Measurements from ENCODE around the gene STARD3.

Gene STARD3

DNA sequence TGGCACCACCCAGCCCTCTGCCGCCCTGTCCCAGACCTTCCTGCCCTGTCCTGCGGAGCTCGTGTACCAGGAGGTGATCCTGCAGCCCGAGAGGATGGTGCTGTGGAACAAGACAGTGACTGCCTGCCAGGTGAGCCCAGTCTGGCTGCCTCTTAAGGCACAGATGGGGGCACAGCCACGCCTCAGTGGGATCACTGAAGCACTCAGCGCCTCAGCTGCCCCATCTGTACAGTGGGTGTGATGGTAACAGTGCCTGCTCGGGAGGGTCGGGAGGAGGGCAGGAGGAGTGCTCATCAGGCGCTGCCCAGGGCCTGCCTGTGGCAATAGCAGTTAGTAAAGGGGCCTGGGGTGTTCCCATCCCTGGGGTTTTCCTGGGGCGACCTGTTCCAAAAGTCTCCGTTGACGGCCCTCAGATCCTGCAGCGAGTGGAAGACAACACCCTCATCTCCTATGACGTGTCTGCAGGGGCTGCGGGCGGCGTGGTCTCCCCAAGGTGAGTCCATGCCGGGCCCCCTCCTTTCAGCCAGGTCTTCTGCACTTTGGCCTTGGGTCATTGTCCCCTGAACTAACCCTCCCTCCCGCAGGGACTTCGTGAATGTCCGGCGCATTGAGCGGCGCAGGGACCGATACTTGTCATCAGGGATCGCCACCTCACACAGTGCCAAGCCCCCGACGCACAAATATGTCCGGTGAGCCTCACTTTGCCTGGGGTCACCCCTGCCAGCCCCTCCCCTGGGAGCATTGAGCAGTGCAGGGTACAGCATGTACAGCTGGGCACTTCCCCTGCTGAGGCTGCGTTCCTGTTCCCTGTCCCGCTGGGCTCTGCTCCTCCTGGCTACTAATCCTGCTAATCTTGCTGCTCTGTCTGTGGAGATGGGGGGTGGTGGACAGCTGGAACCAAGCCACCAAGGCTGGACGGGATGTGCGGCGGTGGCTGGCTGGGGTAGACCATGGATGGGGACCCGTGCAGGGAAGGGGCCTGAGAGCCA is 23.7 kb downstream of the STARD3 start:
- DNase-seq = peak; percentile 21

DNA sequence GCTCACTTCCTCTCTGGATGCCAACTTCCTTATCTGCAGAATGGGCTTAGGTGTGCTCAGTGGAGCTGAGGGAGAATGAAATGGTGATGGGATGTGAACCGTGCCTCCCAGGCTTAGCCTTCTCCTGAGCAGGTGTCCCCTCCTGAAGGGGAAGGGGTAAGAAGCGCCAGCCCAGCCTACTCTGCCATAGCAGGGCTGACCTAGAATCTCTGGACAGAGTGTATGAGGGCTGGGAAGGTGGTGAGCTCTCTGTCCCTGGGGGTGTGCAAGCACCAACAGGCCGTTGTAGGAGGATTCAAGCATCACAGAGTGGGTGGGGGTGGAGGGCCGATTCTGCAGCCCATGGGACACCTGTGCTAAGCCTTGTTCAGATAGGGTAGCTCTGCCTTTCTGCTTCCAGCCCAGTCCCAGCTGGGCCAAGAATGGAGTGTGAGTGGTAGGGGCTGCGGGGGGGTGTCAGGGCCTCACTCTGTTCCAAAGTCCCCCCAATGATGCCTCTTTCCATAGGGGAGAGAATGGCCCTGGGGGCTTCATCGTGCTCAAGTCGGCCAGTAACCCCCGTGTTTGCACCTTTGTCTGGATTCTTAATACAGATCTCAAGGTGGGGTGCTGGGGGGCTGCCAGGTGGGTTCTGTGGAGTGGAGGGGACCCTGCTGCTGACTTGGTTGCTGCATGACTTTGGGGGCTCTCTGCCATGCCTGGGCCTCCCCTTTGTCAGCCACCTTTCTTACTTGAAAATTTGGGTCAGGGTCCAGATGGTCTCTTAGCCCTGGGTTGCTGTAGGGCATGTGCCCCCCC is 25.0 kb downstream of the STARD3 start:
- DNase-seq = no peak

DNA sequence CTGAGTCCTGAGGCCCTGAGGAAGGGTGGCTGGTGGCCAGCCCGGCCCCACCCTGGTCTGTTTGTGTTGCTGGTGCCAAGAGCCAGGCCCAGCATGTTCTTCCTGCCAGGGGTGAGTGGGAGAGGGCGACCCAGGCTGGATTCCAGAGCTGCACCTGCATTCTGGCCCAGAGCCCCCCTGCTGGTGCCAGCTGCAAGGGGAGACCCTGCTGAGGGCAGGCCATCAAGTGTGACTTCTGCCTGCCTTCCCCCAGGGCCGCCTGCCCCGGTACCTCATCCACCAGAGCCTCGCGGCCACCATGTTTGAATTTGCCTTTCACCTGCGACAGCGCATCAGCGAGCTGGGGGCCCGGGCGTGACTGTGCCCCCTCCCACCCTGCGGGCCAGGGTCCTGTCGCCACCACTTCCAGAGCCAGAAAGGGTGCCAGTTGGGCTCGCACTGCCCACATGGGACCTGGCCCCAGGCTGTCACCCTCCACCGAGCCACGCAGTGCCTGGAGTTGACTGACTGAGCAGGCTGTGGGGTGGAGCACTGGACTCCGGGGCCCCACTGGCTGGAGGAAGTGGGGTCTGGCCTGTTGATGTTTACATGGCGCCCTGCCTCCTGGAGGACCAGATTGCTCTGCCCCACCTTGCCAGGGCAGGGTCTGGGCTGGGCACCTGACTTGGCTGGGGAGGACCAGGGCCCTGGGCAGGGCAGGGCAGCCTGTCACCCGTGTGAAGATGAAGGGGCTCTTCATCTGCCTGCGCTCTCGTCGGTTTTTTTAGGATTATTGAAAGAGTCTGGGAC is 25.8 kb downstream of the STARD3 start:
- no peak for DNase-seq

- no peak for DNase-seq
Observed at GRCh38 chr17:39663340-39663687, 26.4 kb downstream of the STARD3 start.

GRCh38 chr17:39663688-39664580 is 27.0 kb downstream of the STARD3 start:
- DNase-seq = no peak

DNA sequence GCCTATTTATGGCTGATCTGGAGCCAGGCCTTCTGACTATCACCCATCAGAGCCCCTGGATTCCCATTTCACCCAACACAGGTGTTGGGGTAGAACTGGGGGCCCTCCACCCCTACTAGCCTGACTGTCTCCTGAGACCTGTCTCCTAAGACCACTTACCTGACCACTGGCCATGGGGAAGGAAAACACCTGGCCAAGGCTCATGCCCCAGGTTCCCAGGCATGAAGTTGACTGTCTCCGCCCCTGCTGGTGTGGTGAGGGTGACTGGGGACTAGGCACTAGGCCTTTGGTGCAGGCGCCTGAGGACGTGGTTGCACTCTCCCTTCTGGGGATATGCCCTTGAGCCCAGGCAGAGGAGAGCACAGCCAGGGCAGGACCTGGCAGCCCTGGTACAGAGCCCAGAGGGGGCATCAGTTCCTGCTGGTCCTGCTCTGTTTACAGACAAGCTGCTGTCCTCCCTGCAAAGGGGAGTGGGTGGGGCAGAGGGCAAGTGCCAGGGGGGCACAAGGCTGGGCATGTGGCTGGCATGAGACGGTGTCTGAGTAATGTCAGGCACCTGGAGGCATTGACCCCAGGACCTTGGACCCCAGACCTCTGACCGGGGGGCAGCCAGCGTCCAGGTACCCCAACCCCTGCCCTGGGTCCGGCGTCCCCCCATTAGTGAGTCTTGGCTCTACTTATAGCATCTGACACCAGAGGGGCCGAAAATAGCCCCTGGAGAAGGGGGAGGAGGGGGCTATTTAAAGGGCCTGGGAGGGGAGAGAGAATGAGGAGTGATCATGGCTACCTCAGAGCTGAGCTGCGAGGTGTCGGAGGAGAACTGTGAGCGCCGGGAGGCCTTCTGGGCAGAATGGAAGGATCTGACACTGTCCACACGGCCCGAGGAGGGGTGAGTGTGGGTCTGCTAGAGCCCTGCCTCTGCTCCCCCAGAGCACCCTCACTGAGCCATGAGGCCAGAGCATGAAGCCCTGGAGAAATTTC is 27.9 kb downstream of the STARD3 start, which contains the start of gene TCAP:
TCAP (plus strand) TSS at position 769 of the 981 bp plus-strand sequence; CDS start at position 780, 11 bp downstream.
- no peak for DNase-seq

DNA sequence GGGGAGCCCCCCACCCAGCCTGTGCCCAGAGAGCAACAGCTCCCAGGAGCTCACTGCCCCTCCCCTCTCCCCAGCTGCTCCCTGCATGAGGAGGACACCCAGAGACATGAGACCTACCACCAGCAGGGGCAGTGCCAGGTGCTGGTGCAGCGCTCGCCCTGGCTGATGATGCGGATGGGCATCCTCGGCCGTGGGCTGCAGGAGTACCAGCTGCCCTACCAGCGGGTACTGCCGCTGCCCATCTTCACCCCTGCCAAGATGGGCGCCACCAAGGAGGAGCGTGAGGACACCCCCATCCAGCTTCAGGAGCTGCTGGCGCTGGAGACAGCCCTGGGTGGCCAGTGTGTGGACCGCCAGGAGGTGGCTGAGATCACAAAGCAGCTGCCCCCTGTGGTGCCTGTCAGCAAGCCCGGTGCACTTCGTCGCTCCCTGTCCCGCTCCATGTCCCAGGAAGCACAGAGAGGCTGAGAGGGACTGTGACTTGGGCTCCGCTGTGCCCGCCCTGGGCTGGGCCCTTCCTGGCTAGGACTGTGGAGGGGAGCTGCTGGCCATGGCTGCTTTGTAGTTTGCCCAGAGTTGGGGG is 28.8 kb downstream of the STARD3 start:
- no peak for DNase-seq

DNA sequence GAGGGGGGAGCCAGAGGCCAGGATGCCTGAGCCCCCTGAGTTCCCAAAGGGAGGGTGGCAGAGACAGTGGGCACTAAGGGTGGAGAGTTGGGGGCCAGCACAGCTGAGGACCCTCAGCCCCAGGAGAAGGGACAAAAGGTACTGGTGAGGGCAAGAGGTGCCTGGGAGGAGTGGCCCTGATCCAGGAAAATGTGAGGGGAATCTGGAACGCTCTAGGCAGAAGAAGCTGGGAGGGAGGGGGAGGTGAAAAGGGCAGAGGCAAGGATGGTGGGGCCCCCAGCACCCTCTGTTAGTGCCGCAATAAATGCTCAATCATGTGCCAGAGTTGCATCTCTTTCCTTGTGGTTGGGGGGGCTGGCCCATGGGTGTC is 29.3 kb downstream of the STARD3 start:
- no peak for DNase-seq

GRCh38 chr17:39666601-39667261 is 29.8 kb downstream of the STARD3 start:
- DNase-seq = no peak

- no peak for DNase-seq
Observed at GRCh38 chr17:39667262-39667944, 30.5 kb downstream of the STARD3 start.

- no peak for DNase-seq
Observed at GRCh38 chr17:39667945-39668924, 31.3 kb downstream of the STARD3 start, which contains the start of gene PNMT. PNMT (plus strand) TSS chr17:39668453; CDS start chr17:39668476, 23 bp downstream.

- no peak for DNase-seq
Observed at GRCh38 chr17:39669897-39670735, 33.2 kb downstream of the STARD3 start.

- DNase-seq = no peak
Observed at GRCh38 chr17:39670746-39671145, 33.8 kb downstream of the STARD3 start.

DNA sequence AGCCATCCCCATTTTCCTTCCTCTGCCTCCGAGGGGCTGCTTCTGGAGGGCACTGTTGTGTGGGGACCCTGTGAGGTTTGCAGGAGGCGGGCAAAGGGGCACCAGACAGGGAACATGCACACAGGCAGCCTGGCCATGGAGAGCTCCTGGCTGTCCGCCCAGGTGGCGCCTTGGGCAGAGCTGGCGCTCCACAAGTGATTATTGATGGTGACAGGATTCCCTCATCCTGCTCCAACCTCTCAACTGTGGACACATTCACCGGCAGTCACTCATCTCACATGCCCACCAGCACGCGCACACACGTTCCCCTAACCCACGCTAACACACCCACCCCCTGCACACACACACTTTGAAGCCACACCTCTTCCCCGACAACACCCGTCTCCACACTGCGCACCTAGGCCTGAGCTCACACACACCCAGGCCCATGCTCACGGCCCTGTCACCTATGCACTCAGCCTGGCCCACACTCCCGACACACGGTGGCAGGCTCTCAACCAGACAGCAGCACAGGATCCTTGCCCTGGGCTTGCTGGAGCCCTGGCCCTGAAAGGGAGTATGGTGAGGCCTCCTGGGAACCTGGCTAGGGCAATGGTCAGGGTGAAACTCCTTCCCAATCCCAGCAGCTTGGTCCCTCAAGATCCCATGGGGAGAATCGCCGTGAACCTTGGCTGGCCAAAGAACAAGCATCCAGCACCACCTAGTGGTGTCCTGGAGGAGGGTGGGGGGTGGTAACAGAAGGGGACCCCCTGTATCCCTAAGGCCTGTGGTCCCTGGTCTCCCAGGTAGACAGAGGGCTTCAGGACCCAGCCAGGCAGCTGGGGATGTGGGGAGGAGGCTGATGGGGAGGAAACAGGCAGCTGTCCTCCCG is 34.9 kb downstream of the STARD3 start:
- DNase-seq = peak; percentile 7

GRCh38 chr17:39672522-39673334 is 35.8 kb downstream of the STARD3 start:
- no peak for DNase-seq
